ENCODE data around the gene PLOD2. TPM values are rescaled to one million over a fixed set of nuclear protein-coding genes. Genes with fewer than 3 reads are reported as not detected.

The PLOD2 gene
- total RNA-seq, 1 donor from 2014 or later, result 208 TPM

- Mint-ChIP-seq H3K36me3 (ENCODE audit: low read depth) (peaks cover 3% of the 10 kb centered on the region), H3K9me3 (ENCODE audit: low read depth) (no peaks in the 10 kb centered on the region), H3K27me3 (ENCODE audit: low read depth) (no peaks in the 10 kb centered on the region), H3K4me3 (ENCODE audit: unreplicated experiment) (no peak overlapping the region), H3K4me1 (ENCODE audit: low read depth) (no peaks in the 10 kb centered on the region), H3K27ac (ENCODE audit: unreplicated experiment) (no peak overlapping the region)
- no peak for TF ChIP-seq CTCF (IDR thresholded peaks at IDR 0.05)
- DNase-seq (ENCODE audit: low spot score), result no peak
Measured at GRCh38 chr3:146196789-146197188, 35.8 kb upstream of the PLOD2 start.

- Mint-ChIP-seq H3K4me1 (ENCODE audit: low read depth) (no peaks in the 10 kb centered on the region), H3K36me3 (ENCODE audit: low read depth) (peaks cover 3% of the 10 kb centered on the region), H3K4me3 (ENCODE audit: unreplicated experiment) (no peak overlapping the region), H3K27ac (ENCODE audit: unreplicated experiment) (no peak overlapping the region), H3K9me3 (ENCODE audit: low read depth) (no peaks in the 10 kb centered on the region), H3K27me3 (ENCODE audit: low read depth) (no peaks in the 10 kb centered on the region)
- DNase-seq (ENCODE audit: low spot score), result no peak
- no peak for TF ChIP-seq CTCF (IDR thresholded peaks at IDR 0.05)
Measured at GRCh38 chr3:146195605-146196004, 34.6 kb upstream of the PLOD2 start.

- H3K4me3 Mint-ChIP-seq (ENCODE audit: unreplicated experiment), result no peak overlapping the region
- DNase-seq (ENCODE audit: low spot score), result no peak
- H3K36me3 Mint-ChIP-seq (ENCODE audit: low read depth), result peaks cover 3% of the 10 kb centered on the region
- H3K27me3 Mint-ChIP-seq (ENCODE audit: low read depth), result no peaks in the 10 kb centered on the region
- no peak for TF ChIP-seq CTCF (IDR thresholded peaks at IDR 0.05)
- no peaks in the 10 kb centered on the region for H3K4me1 Mint-ChIP-seq (ENCODE audit: low read depth)
- H3K9me3 Mint-ChIP-seq (ENCODE audit: low read depth), result no peaks in the 10 kb centered on the region
- no peak overlapping the region for H3K27ac Mint-ChIP-seq (ENCODE audit: unreplicated experiment)
Measured at GRCh38 chr3:146195030-146195429, 34.0 kb upstream of the PLOD2 start.

GRCh38 chr3:146191051-146191450 lies 30.1 kb upstream of the PLOD2 start:
- Mint-ChIP-seq H3K9me3 (ENCODE audit: low read depth) (no peaks in the 10 kb centered on the region), H3K27ac (ENCODE audit: unreplicated experiment) (no peak overlapping the region), H3K36me3 (ENCODE audit: low read depth) (peaks cover 1% of the 10 kb centered on the region), H3K4me3 (ENCODE audit: unreplicated experiment) (no peak overlapping the region), H3K4me1 (ENCODE audit: low read depth) (peaks cover 4% of the 10 kb centered on the region), H3K27me3 (ENCODE audit: low read depth) (no peaks in the 10 kb centered on the region)
- no peak for TF ChIP-seq CTCF (IDR thresholded peaks at IDR 0.05)
- no peak for DNase-seq (ENCODE audit: low spot score)

GRCh38 chr3:146189519-146190173 lies 28.7 kb upstream of the PLOD2 start:
- Mint-ChIP-seq H3K4me1 (ENCODE audit: low read depth) (peaks cover 6% of the 10 kb centered on the region), H3K36me3 (ENCODE audit: low read depth) (peaks cover 1% of the 10 kb centered on the region), H3K9me3 (ENCODE audit: low read depth) (no peaks in the 10 kb centered on the region), H3K27me3 (ENCODE audit: low read depth) (no peaks in the 10 kb centered on the region), H3K4me3 (ENCODE audit: unreplicated experiment) (no peak overlapping the region), H3K27ac (ENCODE audit: unreplicated experiment) (no peak overlapping the region)
- no peak for DNase-seq (ENCODE audit: low spot score)
- TF ChIP-seq CTCF (IDR thresholded peaks at IDR 0.05), result peak; percentile 89
